ENCODE results near the gene PDE8B.

The PDE8B gene

GRCh38 chr5:77210091-77210963 is at the start of gene PDE8B:
Gene PDE8B, plus strand, starts transcription at chr5:77210680. Its CDS starts 246 bp downstream, at chr5:77210926.
- no peak for DNase-seq (ENCODE audit: low spot score)

- DNase-seq (ENCODE audit: low spot score): peak; percentile 50
These were observed 47.0 kb upstream of the PDE8B start for GRCh38 chr5:77163453-77163852.

GRCh38 chr5:77167063-77167462 is 43.4 kb upstream of the PDE8B start:
- no peak for DNase-seq (ENCODE audit: low spot score)

GRCh38 chr5:77167695-77168121 is 42.8 kb upstream of the PDE8B start:
- DNase-seq (ENCODE audit: low spot score): no peak

GRCh38 chr5:77168161-77168878 is 42.2 kb upstream of the PDE8B start:
- peak; percentile 82 for DNase-seq (ENCODE audit: low spot score)

GRCh38 chr5:77168879-77169244 is 41.6 kb upstream of the PDE8B start:
- no peak for DNase-seq (ENCODE audit: low spot score)

- no peak for DNase-seq (ENCODE audit: low spot score)
These were observed 40.1 kb upstream of the PDE8B start for GRCh38 chr5:77170196-77170890.

- DNase-seq (ENCODE audit: low spot score): no peak
These were observed 39.2 kb upstream of the PDE8B start for GRCh38 chr5:77171141-77171910.

- DNase-seq (ENCODE audit: low spot score): no peak
These were observed 37.7 kb upstream of the PDE8B start for GRCh38 chr5:77172713-77173328.

- no peak for DNase-seq (ENCODE audit: low spot score)
These were observed 36.0 kb upstream of the PDE8B start for GRCh38 chr5:77174526-77174925.

- DNase-seq (ENCODE audit: low spot score): no peak
These were observed 35.2 kb upstream of the PDE8B start for GRCh38 chr5:77175231-77175630.

GRCh38 chr5:77176429-77176828 is 34.1 kb upstream of the PDE8B start:
- DNase-seq (ENCODE audit: low spot score): no peak

GRCh38 chr5:77177576-77177975 is 32.9 kb upstream of the PDE8B start:
- DNase-seq (ENCODE audit: low spot score): no peak

GRCh38 chr5:77180167-77181081 is 30.1 kb upstream of the PDE8B start:
- no peak for DNase-seq (ENCODE audit: low spot score)

- no peak for DNase-seq (ENCODE audit: low spot score)
These were observed 29.3 kb upstream of the PDE8B start for GRCh38 chr5:77181173-77181572.

- no peak for DNase-seq (ENCODE audit: low spot score)
These were observed 28.7 kb upstream of the PDE8B start for GRCh38 chr5:77181596-77182304.

- DNase-seq (ENCODE audit: low spot score): no peak
These were observed 28.1 kb upstream of the PDE8B start for GRCh38 chr5:77182367-77182766.

- no peak for DNase-seq (ENCODE audit: low spot score)
These were observed 23.7 kb upstream of the PDE8B start for GRCh38 chr5:77186652-77187370.

GRCh38 chr5:77189421-77189820 is 21.1 kb upstream of the PDE8B start:
- DNase-seq (ENCODE audit: low spot score): no peak

Data from pons (tissue), 1 donor.